Subcutaneous abdominal adipose tissue (tissue), 5 donors: ENCODE measurements around the gene MOBP.

Experiments
- H3K27ac ChIP-seq: one replicate; pipeline ENCODE4 v1.7.0; 2013; ENCODE audit warnings: low read depth, mild to moderate bottlenecking, inconsistent platforms, low read length, moderate library complexity
- H3K27me3 ChIP-seq, 5 donors: one replicate each; pipeline ENCODE4 v1.7.0; 2013; ENCODE audit warnings: low read length in 5 of 5, inconsistent platforms in 1 of 5; ENCODE audit not compliant: control insufficient read depth in 5 of 5, insufficient read depth in 4 of 5
- H3K36me3 ChIP-seq, 5 donors: one replicate each; pipeline ENCODE4 v1.7.0; 2013; ENCODE audit warnings: low read length in 5 of 5; ENCODE audit not compliant: control insufficient read depth in 5 of 5, insufficient read depth in 5 of 5
- H3K4me1 ChIP-seq, 5 donors: one replicate each; pipeline ENCODE4 v1.7.0; 2013; ENCODE audit warnings: low read length in 5 of 5, mild to moderate bottlenecking in 3 of 5, moderate library complexity in 1 of 5; ENCODE audit not compliant: control insufficient read depth in 5 of 5, insufficient read depth in 5 of 5
- H3K4me3 ChIP-seq, 5 donors: one replicate each; pipeline ENCODE4 v1.7.0; 2013; ENCODE audit warnings: low read length in 5 of 5, low read depth in 1 of 5
- H3K9ac ChIP-seq, 5 donors: one replicate each; pipeline ENCODE4 v1.7.0; 2013; ENCODE audit warnings: low read length in 5 of 5, mild to moderate bottlenecking in 4 of 5, moderate library complexity in 3 of 5
- H3K9me3 ChIP-seq, 5 donors: one replicate each; pipeline ENCODE4 v1.7.0; 2013; ENCODE audit warnings: low read length in 5 of 5; ENCODE audit not compliant: control insufficient read depth in 5 of 5
- donor health status: healthy.
- donor health status: healthy.
- donor health status: healthy.
- donor health status: healthy.
- donor health status: healthy.

MOBP gene

DNA sequence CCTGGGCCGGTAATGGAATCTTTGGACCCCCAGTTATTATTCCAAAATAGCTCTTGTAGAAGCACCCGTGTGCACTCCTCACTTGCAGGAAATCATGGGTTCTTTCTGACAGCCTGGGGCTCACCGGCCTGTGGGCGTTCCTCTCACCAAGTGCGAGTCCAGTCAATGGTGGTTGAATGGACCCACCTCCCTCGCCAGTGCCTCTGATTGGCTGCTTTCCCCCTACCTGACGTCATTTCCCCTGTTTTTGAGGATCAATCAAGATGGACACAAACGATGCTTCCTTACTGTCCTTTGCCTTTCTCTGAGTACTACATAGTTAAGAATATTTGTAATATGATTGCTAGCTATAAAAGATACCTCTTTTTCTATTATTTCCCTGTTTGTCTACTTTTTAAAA, 18.1 kb downstream of the MOBP start:
- Histone ChIP-seq H3K4me1 (no peaks in the 10 kb centered on the region), H3K9me3 (no peaks in the 10 kb centered on the region), H3K9ac (no peak overlapping the region), H3K36me3 (no peaks in the 10 kb centered on the region), H3K27me3 (no peaks in the 10 kb centered on the region), H3K27ac (no peak overlapping the region), H3K4me3 (no peak overlapping the region)

DNA sequence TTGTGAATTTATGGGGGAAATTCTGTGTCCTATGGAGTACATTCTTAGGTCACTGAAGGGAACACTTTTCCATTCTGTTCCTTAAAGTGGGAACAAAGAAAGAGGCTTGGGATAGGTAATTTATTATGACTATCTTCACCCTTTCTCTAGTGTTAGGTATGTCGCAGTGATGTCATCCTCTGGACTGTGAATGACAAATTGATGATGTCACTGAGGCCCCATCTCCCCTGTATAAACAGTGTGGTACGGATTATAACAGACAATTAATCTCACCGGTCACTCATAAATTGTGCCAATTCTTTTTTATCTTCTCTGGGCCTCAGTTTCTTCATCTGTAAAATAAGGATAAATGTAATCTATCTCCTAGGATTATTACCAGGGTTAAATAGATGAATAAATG, 23.5 kb downstream of the MOBP start:
- H3K27ac ChIP-seq = no peak overlapping the region
- no peak overlapping the region for H3K9ac ChIP-seq
- no peak overlapping the region for H3K4me3 ChIP-seq

DNA sequence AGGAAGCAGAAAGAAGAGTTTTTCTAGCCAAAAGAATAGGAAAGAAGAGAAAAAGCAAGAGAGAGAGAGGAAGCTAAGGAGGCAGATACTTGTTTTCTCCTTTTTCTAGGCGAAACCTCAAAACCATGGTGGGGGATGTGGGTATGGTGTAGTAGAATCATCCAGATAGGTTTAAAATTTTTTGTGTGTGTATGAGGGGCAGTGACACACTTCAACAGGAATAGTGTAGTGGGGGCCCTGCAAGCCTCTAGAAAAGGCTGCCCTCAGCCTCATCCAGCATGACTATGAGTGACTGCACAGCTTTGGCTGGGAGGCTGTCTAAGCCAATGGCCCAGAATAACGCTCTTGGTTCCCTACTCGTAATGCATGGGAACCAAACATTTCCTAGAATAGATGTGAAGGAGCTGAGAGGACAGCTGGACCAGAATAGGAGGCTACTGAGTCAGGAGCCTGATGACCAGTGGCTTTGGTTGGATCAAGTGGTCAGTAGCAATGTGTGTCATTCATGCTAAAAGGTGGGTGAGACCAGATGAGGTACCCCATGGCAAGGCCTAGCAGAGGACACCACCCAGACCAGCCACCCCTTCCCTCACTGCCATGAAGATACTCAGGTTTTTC, 24.4 kb downstream of the MOBP start:
- Histone ChIP-seq H3K4me3 (no peak overlapping the region), H3K27ac (no peak overlapping the region), H3K27me3 (no peaks in the 10 kb centered on the region), H3K36me3 (no peaks in the 10 kb centered on the region), H3K4me1 (no peaks in the 10 kb centered on the region), H3K9ac (no peak overlapping the region), H3K9me3 (no peaks in the 10 kb centered on the region)

More for the DNA sequence above, 23.5 kb downstream of the MOBP start:
- no peaks in the 10 kb centered on the region for H3K4me1 ChIP-seq
- H3K9me3 ChIP-seq = no peaks in the 10 kb centered on the region
- no peaks in the 10 kb centered on the region for H3K27me3 ChIP-seq
- H3K36me3 ChIP-seq = no peaks in the 10 kb centered on the region

DNA sequence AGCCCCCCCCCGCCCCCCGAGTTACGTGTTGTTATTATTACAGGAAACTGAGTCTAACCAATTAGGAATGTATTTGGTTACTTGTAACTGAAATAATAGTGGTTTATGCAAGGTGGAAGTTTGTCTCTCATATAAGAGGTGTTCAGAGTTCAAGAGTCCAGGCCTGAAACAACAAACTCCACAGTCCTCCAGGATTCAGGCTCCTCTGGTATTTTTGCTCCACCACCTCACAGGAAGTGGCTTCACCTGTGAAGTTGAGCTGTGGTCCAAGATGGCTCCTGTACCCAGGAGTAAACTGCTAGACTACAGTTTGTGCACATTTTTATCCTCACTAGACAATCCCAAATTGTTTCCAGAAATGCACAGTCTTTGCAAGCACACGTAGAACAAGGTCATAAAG, 27.3 kb downstream of the MOBP start:
- H3K9ac ChIP-seq = no peak overlapping the region
- no peak overlapping the region for H3K27ac ChIP-seq
- peaks cover 0 to 8% (median 3%) of the 10 kb centered on the region in 5 donors for H3K27me3 ChIP-seq
- no peaks in the 10 kb centered on the region for H3K4me1 ChIP-seq
- no peaks in the 10 kb centered on the region for H3K36me3 ChIP-seq
- no peaks in the 10 kb centered on the region for H3K9me3 ChIP-seq
- H3K4me3 ChIP-seq = no peak overlapping the region

DNA sequence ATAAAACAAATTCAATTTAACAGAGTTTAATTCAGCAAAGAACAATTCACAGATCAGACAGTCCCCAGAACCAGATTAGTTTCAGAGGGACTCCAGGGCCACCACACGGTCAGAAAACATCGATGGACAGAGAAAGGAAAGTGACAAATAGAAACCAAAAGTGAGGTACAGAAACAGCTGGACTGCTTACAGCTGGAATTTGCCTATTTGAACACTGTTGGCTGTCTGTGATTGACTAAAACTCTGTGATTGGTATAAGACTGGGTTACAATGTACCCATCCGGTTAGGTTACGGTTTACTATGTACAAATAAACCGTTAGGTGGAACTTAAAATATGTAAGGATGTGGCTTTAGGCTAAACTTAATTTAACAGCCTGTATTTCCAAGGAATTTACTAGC, 30.3 kb downstream of the MOBP start:
- H3K4me1 ChIP-seq = peaks cover 0 to 5% (median 0%) of the 10 kb centered on the region in 5 donors
- H3K9me3 ChIP-seq = no peaks in the 10 kb centered on the region
- H3K36me3 ChIP-seq = no peaks in the 10 kb centered on the region
- H3K4me3 ChIP-seq = no peak overlapping the region
- no peak overlapping the region for H3K9ac ChIP-seq
- H3K27ac ChIP-seq = no peak overlapping the region
- peaks cover 8 to 29% (median 17%) of the 10 kb centered on the region in 5 donors for H3K27me3 ChIP-seq

DNA sequence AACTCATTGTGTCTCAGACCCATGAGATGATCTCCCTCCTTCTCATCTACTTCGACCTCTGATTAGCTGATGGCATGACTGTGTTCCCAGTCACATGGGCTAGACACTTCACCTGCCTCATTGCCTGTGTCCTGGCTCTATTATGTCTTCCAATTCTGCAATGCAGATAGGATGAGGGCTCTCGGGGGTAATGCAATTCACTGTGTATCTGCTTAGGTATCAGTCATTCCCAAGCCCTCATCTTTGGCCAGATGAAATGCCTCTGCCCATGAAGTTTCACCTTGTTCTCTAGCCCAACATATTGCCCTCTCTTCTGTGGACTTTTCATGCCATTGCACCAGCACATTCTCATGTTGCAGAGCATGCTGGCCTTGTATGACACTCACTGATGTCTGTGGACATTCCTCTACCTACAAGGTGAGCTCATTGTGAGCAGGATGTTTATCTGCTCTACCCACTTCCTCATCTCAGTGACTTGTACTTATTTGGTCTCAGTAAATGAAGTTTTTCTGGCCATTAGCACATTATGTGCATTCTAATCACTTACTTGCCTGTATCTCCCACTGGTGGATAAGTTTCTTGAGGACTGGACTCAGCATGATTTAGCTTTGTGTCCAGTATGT, 32.3 kb downstream of the MOBP start:
- no peaks in the 10 kb centered on the region for H3K9me3 ChIP-seq
- no peaks in the 10 kb centered on the region for H3K36me3 ChIP-seq
- H3K27me3 ChIP-seq = peaks cover 11 to 31% (median 22%) of the 10 kb centered on the region in 5 donors
- no peak overlapping the region for H3K27ac ChIP-seq
- no peak overlapping the region for H3K9ac ChIP-seq
- peaks cover 0 to 5% (median 0%) of the 10 kb centered on the region in 5 donors for H3K4me1 ChIP-seq
- H3K4me3 ChIP-seq = no peak overlapping the region

DNA sequence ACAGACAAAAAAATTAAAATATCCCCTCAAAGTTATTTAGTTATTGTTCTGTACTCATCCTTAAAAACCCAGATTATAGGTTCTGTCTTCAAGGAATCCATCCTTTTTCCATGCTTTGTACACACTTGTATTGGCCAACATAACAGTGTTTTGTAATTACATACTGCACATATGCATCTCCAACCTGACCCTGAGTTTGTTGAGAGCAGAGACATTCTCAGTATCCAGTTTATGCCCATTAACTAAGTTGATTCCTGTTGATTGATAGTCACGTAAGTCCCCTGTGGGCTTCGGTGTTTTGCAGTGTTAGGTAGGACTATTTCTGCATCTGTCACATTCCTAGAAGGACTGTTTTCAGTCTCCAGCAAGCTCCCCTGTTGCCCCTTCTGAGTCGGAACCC, 33.6 kb downstream of the MOBP start:
- H3K4me1 ChIP-seq = peaks cover 0 to 5% (median 0%) of the 10 kb centered on the region in 5 donors
- H3K9ac ChIP-seq = no peak overlapping the region
- H3K27me3 ChIP-seq = peaks cover 11 to 31% (median 22%) of the 10 kb centered on the region in 5 donors

DNA sequence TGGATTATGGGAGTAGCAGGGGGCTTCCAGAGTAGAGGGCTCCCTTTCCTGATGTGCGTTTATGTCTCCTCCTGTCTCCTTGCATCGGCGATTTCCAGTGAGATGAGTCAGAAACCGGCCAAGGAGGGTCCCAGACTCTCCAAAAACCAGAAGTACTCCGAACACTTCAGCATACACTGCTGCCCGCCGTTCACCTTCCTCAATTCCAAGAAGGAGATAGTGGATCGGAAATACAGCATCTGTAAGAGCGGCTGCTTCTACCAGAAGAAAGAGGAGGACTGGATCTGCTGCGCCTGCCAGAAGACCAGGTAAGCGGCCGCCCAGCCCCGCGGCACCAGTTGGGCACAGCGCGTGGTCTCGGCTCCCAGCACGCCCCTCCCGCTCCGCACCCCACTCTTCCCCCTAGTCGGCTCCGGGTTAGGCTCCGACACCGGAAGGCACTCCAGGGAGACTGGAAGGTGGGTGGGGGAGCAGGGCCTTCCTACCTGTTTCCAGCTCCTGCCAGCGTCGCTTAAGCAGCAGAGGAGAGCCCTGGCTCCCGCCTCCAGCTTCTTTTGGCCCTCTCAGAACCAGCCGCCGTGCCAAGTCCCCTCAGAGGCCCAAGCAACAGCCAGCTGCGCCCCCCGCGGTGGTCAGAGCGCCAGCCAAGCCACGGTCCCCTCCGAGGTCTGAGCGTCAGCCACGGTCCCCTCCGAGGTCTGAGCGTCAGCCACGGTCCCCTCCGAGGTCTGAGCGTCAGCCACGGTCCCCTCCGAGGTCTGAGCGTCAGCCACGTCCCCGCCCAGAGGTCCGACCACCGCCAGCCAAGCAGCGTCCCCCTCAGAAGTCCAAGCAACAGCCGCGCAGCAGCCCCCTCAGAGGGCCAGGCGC, 34.7 kb downstream of the MOBP start:
- no peak overlapping the region for H3K4me3 ChIP-seq
- no peak overlapping the region for H3K9ac ChIP-seq

More for the DNA sequence above, 33.6 kb downstream of the MOBP start:
- no peak overlapping the region for H3K4me3 ChIP-seq
- no peaks in the 10 kb centered on the region for H3K36me3 ChIP-seq
- no peak overlapping the region for H3K27ac ChIP-seq
- H3K9me3 ChIP-seq = no peaks in the 10 kb centered on the region

DNA sequence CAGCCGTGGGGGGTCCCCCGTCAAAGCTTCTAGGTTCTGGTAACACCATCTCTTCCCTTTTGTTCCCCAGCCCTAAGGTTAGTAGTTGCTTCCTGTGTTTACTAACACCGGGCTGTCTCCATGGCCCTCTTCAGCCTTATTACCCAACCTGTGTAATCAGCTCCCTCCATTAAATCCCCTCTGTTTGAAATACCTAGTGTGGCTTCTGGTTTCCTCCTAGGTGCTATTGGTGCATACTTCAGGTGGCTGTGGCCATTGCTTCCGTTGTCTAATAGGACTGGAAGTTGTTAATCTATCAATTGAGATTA, 35.3 kb downstream of the MOBP start:
- H3K9ac ChIP-seq = no peak overlapping the region
- H3K4me3 ChIP-seq = no peak overlapping the region
- H3K27me3 ChIP-seq = peaks cover 11 to 31% (median 23%) of the 10 kb centered on the region in 5 donors
- no peak overlapping the region for H3K27ac ChIP-seq
- peaks cover 0 to 5% (median 0%) of the 10 kb centered on the region in 5 donors for H3K4me1 ChIP-seq
- no peaks in the 10 kb centered on the region for H3K9me3 ChIP-seq
- H3K36me3 ChIP-seq = no peaks in the 10 kb centered on the region

More for the DNA sequence above, 34.7 kb downstream of the MOBP start:
- no peak overlapping the region for H3K27ac ChIP-seq
- H3K9me3 ChIP-seq = no peaks in the 10 kb centered on the region
- peaks cover 0 to 5% (median 0%) of the 10 kb centered on the region in 5 donors for H3K4me1 ChIP-seq
- H3K36me3 ChIP-seq = no peaks in the 10 kb centered on the region
- H3K27me3 ChIP-seq = peaks cover 11 to 31% (median 23%) of the 10 kb centered on the region in 5 donors
